Sigmoid colon (tissue), 7 donors: Measurements from ENCODE around the gene CITED2. TPM values are rescaled to one million over a fixed set of nuclear protein-coding genes. Genes with fewer than 3 reads are reported as not detected.

Source experiments
- DNase-seq: peaks from one replicate; pipeline ENCODE4 v3.0.0-alpha.2; 2019
- H3K27ac ChIP-seq, 4 donors: fragments of 200-600 bp; sonication (generic); one replicate each; pipeline ENCODE4 v1.5.1; 2016 to 2019; ENCODE audit warnings: mild to moderate bottlenecking in 1 of 4
- H3K27me3 ChIP-seq, 3 donors: fragments of 200-600 bp; sonication (generic); one replicate each; pipeline ENCODE4 v1.5.1; 2019; ENCODE audit warnings: mild to moderate bottlenecking in 1 of 3
- H3K36me3 ChIP-seq, 4 donors: fragments of 200-600 bp; sonication (generic); one replicate each; pipeline ENCODE4 v1.5.1; 2016 to 2019
- H3K4me1 ChIP-seq, 4 donors: fragments of 200-600 bp; sonication (generic); one replicate each; pipeline ENCODE4 v1.5.1; 2017 to 2019
- H3K4me3 ChIP-seq, 4 donors: fragments of 200-600 bp; sonication (generic); one replicate each; pipeline ENCODE4 v1.5.1; 2017 to 2019; ENCODE audit warnings: mild to moderate bottlenecking in 2 of 4, moderate library complexity in 1 of 4
- H3K9me3 ChIP-seq, 4 donors: fragments of 200-600 bp in 3 of 4; sonication (generic) in 3 of 4; one replicate each; pipeline versions ENCODE4 v1.5.1 to v1.6.1; 2013 to 2019
- CTCF ChIP-seq, 4 experiments: fragments of 450-650 bp in 3 of 4; fragments of 200-600 bp in 1 of 4; IDR thresholded peaks; one replicate each; pipeline ENCODE4 v1.5.1; 2016 to 2019; ENCODE audit warnings: antibody characterized with exemption in 4 of 4, mild to moderate bottlenecking in 3 of 4, moderate library complexity in 2 of 4
- EP300 ChIP-seq, 4 donors: sonication (generic); formaldehyde crosslinking; IDR thresholded peaks; one replicate each; pipeline ENCODE4 v1.6.1; 2017; ENCODE audit warnings: antibody characterized with exemption in 4 of 4
- POLR2A ChIP-seq, 2 donors: fragments of 450-650 bp; IDR thresholded peaks; one replicate each; pipeline ENCODE4 v1.6.1; 2016; ENCODE audit warnings: antibody characterized with exemption in 2 of 2, mild to moderate bottlenecking in 2 of 2, moderate library complexity in 2 of 2
- POLR2AphosphoS5 ChIP-seq, 4 donors: sonication (generic); formaldehyde crosslinking; IDR thresholded peaks; one replicate each; pipeline ENCODE4 v1.6.1; 2017; ENCODE audit warnings: antibody characterized with exemption in 4 of 4
- WGBS, 2 donors: extraction: QIAGEN DNeasy Blood & Tissue Kit; methylation state at CpG; one replicate each; pipeline ENCODE4 v1.1.7; 2013; 5-methylcytosine and 5-hydroxymethylcytosine counted together
- intact Hi-C: fragments of 100-400 bp; cut with DNase I; formaldehyde crosslinking; loops from one replicate; pipeline ENCODE4 v1.15.1; 2023
- polyA plus RNA-seq, 3 donors: library from polyadenylated mRNA; stranded (reverse); fragments of 200-250 nt; gene quantifications; one replicate each; pipeline ENCODE4 v1.2.3, GENCODE V29; 2013
- total RNA-seq, 4 donors: library from RNA; depleted of rRNA; stranded (reverse); fragments of >200 nt; gene quantifications; one replicate each; pipeline ENCODE4 v1.1.0, GENCODE V29; 2016
- donor health status: healthy with polysubstance abuse.
- donor health status: Bipolar disorder and iron deficiency.
- donor health status: healthy.

CITED2 gene
- total and polyA plus RNA-seq, 7 donors = 26.4 to 182 (median 71.7) TPM

GRCh38 chr6:139356924-139357323 lies 17.5 kb downstream of the CITED2 start:
- no peak for DNase-seq
- 63 to 84% methylated on average over 2 of the region's 2 CpGs for WGBS, 2 donors
- Histone ChIP-seq H3K36me3 (no peaks in the 10 kb centered on the region), H3K27me3 (no peaks in the 10 kb centered on the region), H3K4me3 (no peak overlapping the region), H3K9me3 (no peaks in the 10 kb centered on the region), H3K27ac (no peak overlapping the region), H3K4me1 (no peaks in the 10 kb centered on the region)
- TF ChIP-seq CTCF (IDR thresholded peaks at IDR 0.05) = no peak
- TF ChIP-seq EP300 (IDR thresholded peaks at IDR 0.05) = no peak
- no peak for TF ChIP-seq POLR2A (IDR thresholded peaks at IDR 0.05)
- TF ChIP-seq POLR2AphosphoS5 (IDR thresholded peaks at IDR 0.05) = no peak
- intact Hi-C loops = no loop called here

DNA sequence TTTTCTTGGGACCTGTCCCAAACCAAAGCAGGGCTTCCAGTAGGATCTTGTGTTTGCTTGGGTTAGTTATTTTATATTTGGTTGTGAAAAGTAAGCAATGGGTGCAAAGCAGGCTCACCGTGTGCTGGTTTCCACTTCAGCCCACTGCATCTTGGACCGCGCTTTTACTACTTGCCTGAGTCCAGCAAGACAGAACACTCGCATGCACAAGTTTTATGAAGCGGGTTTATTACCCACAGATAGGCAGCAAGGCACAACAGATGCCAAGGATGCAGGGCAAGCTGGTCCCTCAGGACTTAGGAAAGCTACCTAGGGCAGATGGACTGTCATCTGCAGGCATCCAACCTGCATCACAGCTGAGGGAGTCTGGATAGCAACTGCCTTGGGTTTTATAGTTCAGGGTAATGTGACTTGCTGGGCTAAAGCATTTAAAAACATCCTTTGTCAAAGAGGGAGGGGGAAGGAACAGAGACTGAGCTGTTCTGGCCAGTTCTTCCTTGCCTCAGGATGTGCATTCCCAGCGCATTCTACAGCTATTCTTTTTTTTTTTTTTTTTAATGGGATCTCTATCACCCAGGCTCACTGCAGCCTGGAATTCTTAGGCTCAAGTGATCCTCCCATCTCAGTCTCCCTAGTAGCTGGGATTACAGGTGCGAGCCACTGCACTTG lies 18.5 kb downstream of the CITED2 start:
- Histone ChIP-seq H3K4me3 (no peak overlapping the region), H3K9me3 (no peaks in the 10 kb centered on the region), H3K27me3 (no peaks in the 10 kb centered on the region), H3K36me3 (no peaks in the 10 kb centered on the region), H3K27ac (no peak overlapping the region), H3K4me1 (no peaks in the 10 kb centered on the region)
- TF ChIP-seq CTCF (IDR thresholded peaks at IDR 0.05) (no peak), POLR2A (IDR thresholded peaks at IDR 0.05) (no peak), EP300 (IDR thresholded peaks at IDR 0.05) (no peak), POLR2AphosphoS5 (IDR thresholded peaks at IDR 0.05) (no peak)
- 92 to 93% methylated on average over 7 of the region's 7 CpGs for WGBS, 2 donors
- no peak for DNase-seq
- intact Hi-C loops = no loop called here

GRCh38 chr6:139355172-139355571 lies 19.3 kb downstream of the CITED2 start:
- no peak overlapping the region for H3K27ac ChIP-seq
- no peak overlapping the region for H3K4me3 ChIP-seq
- no peaks in the 10 kb centered on the region for H3K27me3 ChIP-seq
- WGBS, 2 donors = 89 to 93% methylated on average over 2 of the region's 2 CpGs
- TF ChIP-seq POLR2AphosphoS5 (IDR thresholded peaks at IDR 0.05) = no peak
- TF ChIP-seq CTCF (IDR thresholded peaks at IDR 0.05) = no peak
- no peak for TF ChIP-seq EP300 (IDR thresholded peaks at IDR 0.05)
- TF ChIP-seq POLR2A (IDR thresholded peaks at IDR 0.05) = no peak
- H3K36me3 ChIP-seq = no peaks in the 10 kb centered on the region
- H3K4me1 ChIP-seq = no peaks in the 10 kb centered on the region
- DNase-seq = no peak
- no peaks in the 10 kb centered on the region for H3K9me3 ChIP-seq
- intact Hi-C loops = no loop called here

- WGBS, 2 donors = 79% methylated on average over 4 of the region's 4 CpGs
- intact Hi-C loops = no loop called here
- DNase-seq = no peak
Measured at GRCh38 chr6:139354189-139354588, 20.3 kb downstream of the CITED2 start.

More at GRCh38 chr6:139354189-139354588, 20.3 kb downstream of the CITED2 start:
- no peak for TF ChIP-seq CTCF (IDR thresholded peaks at IDR 0.05)
- TF ChIP-seq POLR2AphosphoS5 (IDR thresholded peaks at IDR 0.05) = no peak
- no peak for TF ChIP-seq POLR2A (IDR thresholded peaks at IDR 0.05)
- TF ChIP-seq EP300 (IDR thresholded peaks at IDR 0.05) = no peak
- H3K4me3 ChIP-seq = no peak overlapping the region
- H3K4me1 ChIP-seq = no peaks in the 10 kb centered on the region
- no peak overlapping the region for H3K27ac ChIP-seq
- no peaks in the 10 kb centered on the region for H3K36me3 ChIP-seq
- H3K27me3 ChIP-seq = no peaks in the 10 kb centered on the region
- no peaks in the 10 kb centered on the region for H3K9me3 ChIP-seq
